ENCODE measurements around the gene NMB. TPM values are rescaled to one million over a fixed set of nuclear protein-coding genes. Genes with fewer than 3 reads are reported as not detected.

NMB gene
- total RNA-seq, 1 donor from 2014 or later = 2.0 TPM

GRCh38 chr15:84611631-84612030 lies 46.4 kb downstream of the NMB start:
- DNase-seq = no peak
- Histone ChIP-seq H3K27ac (replicated peaks) (no peak overlapping the region), H3K9me3 (replicated peaks) (no peaks in the 10 kb centered on the region), H3K4me3 (no peak overlapping the region), H3K36me3 (peaks cover 5% of the 10 kb centered on the region), H3K4me1 (peaks cover 24% of the 10 kb centered on the region), H3K27me3 (ENCODE audit: low read depth) (no peaks in the 10 kb centered on the region)
- no peak for TF ChIP-seq CTCF (IDR thresholded peaks at IDR 0.05; ENCODE audit: borderline replicate concordance)
- intact Hi-C loops (cut with micrococcal nuclease) = no loop called here

- Histone ChIP-seq H3K4me1 (peaks cover 11% of the 10 kb centered on the region), H3K4me3 (no peak overlapping the region), H3K27me3 (ENCODE audit: low read depth) (no peaks in the 10 kb centered on the region), H3K36me3 (peaks cover 13% of the 10 kb centered on the region), H3K27ac (replicated peaks) (peak overlapping the region; percentile 59), H3K9me3 (replicated peaks) (no peaks in the 10 kb centered on the region)
- intact Hi-C loops (cut with micrococcal nuclease) = no loop called here
- no peak for TF ChIP-seq CTCF (IDR thresholded peaks at IDR 0.05; ENCODE audit: borderline replicate concordance)
- no peak for DNase-seq
These were observed 48.0 kb downstream of the NMB start for GRCh38 chr15:84609818-84610525.

- Histone ChIP-seq H3K4me1 (peaks cover 11% of the 10 kb centered on the region), H3K9me3 (replicated peaks) (no peaks in the 10 kb centered on the region), H3K27me3 (ENCODE audit: low read depth) (no peaks in the 10 kb centered on the region), H3K4me3 (no peak overlapping the region), H3K27ac (replicated peaks) (no peak overlapping the region), H3K36me3 (peaks cover 25% of the 10 kb centered on the region)
- no peak for TF ChIP-seq CTCF (IDR thresholded peaks at IDR 0.05; ENCODE audit: borderline replicate concordance)
- DNase-seq = no peak
- intact Hi-C loops (cut with micrococcal nuclease) = no loop called here
These were observed 49.2 kb downstream of the NMB start for GRCh38 chr15:84608707-84609284.

- H3K36me3 ChIP-seq = peaks cover 28% of the 10 kb centered on the region
- DNase-seq = no peak
- no peaks in the 10 kb centered on the region for H3K27me3 ChIP-seq (ENCODE audit: low read depth)
- no peak for TF ChIP-seq CTCF (IDR thresholded peaks at IDR 0.05; ENCODE audit: borderline replicate concordance)
- H3K4me3 ChIP-seq = no peak overlapping the region
- no peak overlapping the region for H3K27ac ChIP-seq (replicated peaks)
- intact Hi-C loops (cut with micrococcal nuclease) = no loop called here
- H3K4me1 ChIP-seq = peaks cover 15% of the 10 kb centered on the region
- no peaks in the 10 kb centered on the region for H3K9me3 ChIP-seq (replicated peaks)
These were observed 51.3 kb downstream of the NMB start for GRCh38 chr15:84606653-84607120.

GRCh38 chr15:84605554-84605882 lies 52.5 kb downstream of the NMB start:
- DNase-seq = no peak
- no peak overlapping the region for H3K4me3 ChIP-seq
- no peak overlapping the region for H3K27ac ChIP-seq (replicated peaks)
- no peaks in the 10 kb centered on the region for H3K27me3 ChIP-seq (ENCODE audit: low read depth)
- peaks cover 28% of the 10 kb centered on the region for H3K36me3 ChIP-seq
- H3K9me3 ChIP-seq (replicated peaks) = no peaks in the 10 kb centered on the region
- no peak for TF ChIP-seq CTCF (IDR thresholded peaks at IDR 0.05; ENCODE audit: borderline replicate concordance)
- H3K4me1 ChIP-seq = peaks cover 24% of the 10 kb centered on the region
- intact Hi-C loops (cut with micrococcal nuclease) = no loop called here

Other genes starting within 250 kb of the NMB start
- 7.4 TPM for gene ZSCAN2, start 57.2 kb downstream of the NMB start, total RNA-seq
- gene WDR73, start 3.9 kb downstream of the NMB start, total RNA-seq = 14.7 TPM
- 80.0 TPM for gene SEC11A, start 57.9 kb upstream of the NMB start, total RNA-seq
- 19.0 TPM for gene ZNF592, start 90.4 kb upstream of the NMB start, total RNA-seq
- gene ALPK3, start 159.2 kb upstream of the NMB start, total RNA-seq = 181 TPM
- 0.91 TPM for gene SLC28A1, start 226.5 kb upstream of the NMB start, total RNA-seq

All from left ventricle myocardium inferior (tissue), 1 donor.